Mucosa of descending colon (tissue), 3 donors: ENCODE data around the gene CCDC83. TPM values are rescaled to one million over a fixed set of nuclear protein-coding genes. Genes with fewer than 3 reads are reported as not detected.
"Not testable (repeated sequence)": the region's sequence is repeated elsewhere in the genome, so short reads cannot be mapped to it uniquely, and the experiment has no call there.

Experiments used
- ATAC-seq: fragments of 200-7000 bp; cut with Tn5 transposase; one replicate; pipeline ENCODE4 v1.9.1; 2020; ENCODE audit warnings: mild to moderate bottlenecking, moderate library complexity
- DNase-seq, 3 donors: peaks; one replicate each; pipeline ENCODE4 v3.0.0-alpha.2; 2020
- H3K36me3 ChIP-seq: fragments of 200-600 bp; one replicate; pipeline ENCODE4 v1.8.0; 2021; ENCODE audit warnings: low read depth, mild to moderate bottlenecking
- H3K4me1 ChIP-seq: fragments of 200-600 bp; one replicate; pipeline ENCODE4 v1.8.0; 2021; ENCODE audit warnings: low read depth, mild to moderate bottlenecking
- H3K4me3 ChIP-seq: fragments of 200-600 bp; one replicate; pipeline ENCODE4 v1.8.0; 2021; ENCODE audit warnings: mild to moderate bottlenecking
- H3K9me3 ChIP-seq: fragments of 200-600 bp; one replicate; pipeline ENCODE4 v1.8.0; 2021; ENCODE audit warnings: mild to moderate bottlenecking
- CTCF ChIP-seq: fragments of 200-600 bp; IDR thresholded peaks from one replicate; pipeline ENCODE4 v1.8.0; 2022; ENCODE audit warnings: antibody characterized with exemption, mild to moderate bottlenecking
- intact Hi-C, 2 donors: fragments of 100-400 bp; cut with DNase I in 1 of 2; cut with micrococcal nuclease in 1 of 2; formaldehyde crosslinking; loops; one replicate each; pipeline versions ENCODE4 v1.11.0 to v1.11.1; 2022; cut with DNase I, micrococcal nuclease
- total RNA-seq, 3 donors: library from RNA; stranded (reverse); fragmentation: NEBNext Ultra II Directional in 2 of 3; extraction: Animal tissue kit (Norgen Biotek cat#: 25700) in 2 of 3; gene quantifications; one replicate each; pipeline versions ENCODE4 v1.2.1 to v1.2.4, GENCODE V29; 2021 to 2023
- donor health status: DM: no; HTN: no; CAD: no; lungs with moderate emphysema.
- donor health status: DM: no; HTN: no; CAD: no.
- donor health status: DM: no; HTN: yes; CAD: no.

The CCDC83 gene
- total RNA-seq, 3 donors from 2014 or later = not detected

- intact Hi-C loops = loop anchor here in 1 of 2 donors (10.0 kb wide), 1 partner anchor 360 kb away; no protein-coding TSS in a partner anchor
- TF ChIP-seq CTCF = peak; percentile 96
- ATAC-seq = peak; percentile 100
These were observed 434 bp upstream of the CCDC83 start for GRCh38 chr11:85854557-85855340.

GRCh38 chr11:85857098-85857497 is 1.9 kb downstream of the CCDC83 start:
- no peaks in the 10 kb centered on the region for H3K9me3 ChIP-seq
- H3K4me1 ChIP-seq = peaks cover 7% of the 10 kb centered on the region
- DNase-seq = no peak
- no peaks in the 10 kb centered on the region for H3K36me3 ChIP-seq
- intact Hi-C loops = loop anchor here in 1 of 2 donors (10.0 kb wide), 1 partner anchor 358 kb away; no protein-coding TSS in a partner anchor
- no peak for ATAC-seq
- no peak overlapping the region for H3K4me3 ChIP-seq
- TF ChIP-seq CTCF = no peak

More at GRCh38 chr11:85854557-85855340, 434 bp upstream of the CCDC83 start:
- H3K9me3 ChIP-seq = no peaks in the 10 kb centered on the region
- DNase-seq = peak; percentile 93 to 98 (median 94)
- peaks cover 7% of the 10 kb centered on the region for H3K4me1 ChIP-seq
- no peak overlapping the region for H3K4me3 ChIP-seq
- no peaks in the 10 kb centered on the region for H3K36me3 ChIP-seq

GRCh38 chr11:85859541-85859940 is 4.4 kb downstream of the CCDC83 start:
- not testable (repeated sequence) for DNase-seq, H3K9me3 ChIP-seq, H3K36me3 ChIP-seq, ATAC-seq, H3K4me1 ChIP-seq, H3K4me3 ChIP-seq
- intact Hi-C loops = loop anchor here in 1 of 2 donors (10.0 kb wide), 1 partner anchor 355 kb away; no protein-coding TSS in a partner anchor

GRCh38 chr11:85863855-85864254 is 8.7 kb downstream of the CCDC83 start:
- TF ChIP-seq CTCF = no peak
- no peak for ATAC-seq
- Histone ChIP-seq H3K4me1 (no peaks in the 10 kb centered on the region), H3K9me3 (no peaks in the 10 kb centered on the region), H3K4me3 (no peak overlapping the region), H3K36me3 (no peaks in the 10 kb centered on the region)
- intact Hi-C loops = no loop called here
- no peak for DNase-seq

GRCh38 chr11:85866137-85866827 is 11.1 kb downstream of the CCDC83 start:
- no peak for TF ChIP-seq CTCF
- no peaks in the 10 kb centered on the region for H3K36me3 ChIP-seq
- no peaks in the 10 kb centered on the region for H3K4me1 ChIP-seq
- H3K4me3 ChIP-seq = no peak overlapping the region
- DNase-seq (no peak), ATAC-seq (no peak)
- intact Hi-C loops = no loop called here
- no peaks in the 10 kb centered on the region for H3K9me3 ChIP-seq

- DNase-seq (no peak), ATAC-seq (no peak)
- H3K36me3 ChIP-seq = no peaks in the 10 kb centered on the region
- no peaks in the 10 kb centered on the region for H3K9me3 ChIP-seq
- no peak for TF ChIP-seq CTCF
- H3K4me3 ChIP-seq = no peak overlapping the region
- H3K4me1 ChIP-seq = no peaks in the 10 kb centered on the region
- intact Hi-C loops = no loop called here
These were observed 12.6 kb downstream of the CCDC83 start for GRCh38 chr11:85867751-85868150.
